OCI-LY3 (cell line): ENCODE results near the gene RNU1-2.
"Not testable (repeated sequence)": the region's sequence is repeated elsewhere in the genome, so short reads cannot be mapped to it uniquely, and the experiment has no call there.

ENCODE experiments used
- H2AFZ ChIP-seq: fragments of 200-600, 300-600 bp; shearing (Covaris generic); 2 replicates; pipeline ENCODE4 v1.6.0; 2014; ENCODE audit warnings: antibody characterized with exemption, low read depth, low read length
- H3K27ac ChIP-seq: fragments of 200-600, 300-600 bp; sonication (generic); 2 replicates; pipeline ENCODE4 v1.5.1; 2014; ENCODE audit warnings: mild to moderate bottlenecking, low read length, moderate library complexity, mixed read lengths
- H3K27me3 ChIP-seq: fragments of 200-600, 300-600 bp; sonication (generic); 2 replicates; pipeline ENCODE4 v1.6.1; 2014; ENCODE audit warnings: low read depth, low read length, mixed read lengths
- H3K36me3 ChIP-seq: fragments of 200-600, 300-600 bp; sonication (generic); replicated peaks from 2 replicates; pipeline ENCODE3; 2014; ENCODE audit warnings: low read depth, low read length, mixed read lengths
- H3K4me1 ChIP-seq: fragments of 300-600, 200-600 bp; sonication (generic); 2 replicates; pipeline ENCODE4 v1.6.1; 2014; ENCODE audit warnings: low read length, mixed read lengths
- H3K4me2 ChIP-seq: fragments of 200-600, 300-600 bp; sonication (generic); 2 replicates; pipeline ENCODE4 v1.6.1; 2014; ENCODE audit warnings: low read length, mixed read lengths
- H3K4me3 ChIP-seq: fragments of 300-600, 200-600 bp; sonication (generic); 2 replicates; pipeline ENCODE4 v1.5.1; 2014; ENCODE audit warnings: antibody characterized with exemption, mild to moderate bottlenecking, low read length, moderate library complexity
- H3K79me2 ChIP-seq: fragments of 300-600, 200-600 bp; shearing (Covaris generic); 2 replicates; pipeline ENCODE4 v1.6.1; 2014; ENCODE audit warnings: mild to moderate bottlenecking, low read length, mixed read lengths
- H3K9ac ChIP-seq: fragments of 300-600, 200-600 bp; shearing (Covaris generic); 2 replicates; pipeline ENCODE4 v1.6.0; 2014; ENCODE audit warnings: mild to moderate bottlenecking, low read length, moderate library complexity
- H3K9me3 ChIP-seq: fragments of 200-600, 300-600 bp; shearing (Covaris generic); 2 replicates; pipeline ENCODE4 v1.6.1; 2014; ENCODE audit warnings: low read length, mixed read lengths; ENCODE audit not compliant: insufficient read depth
- H4K20me1 ChIP-seq: fragments of 200-600, 300-600 bp; sonication (generic); 2 replicates; pipeline ENCODE4 v1.6.1; 2016; ENCODE audit warnings: low read length, mixed read lengths; ENCODE audit not compliant: insufficient read depth

The RNU1-2 gene

DNA sequence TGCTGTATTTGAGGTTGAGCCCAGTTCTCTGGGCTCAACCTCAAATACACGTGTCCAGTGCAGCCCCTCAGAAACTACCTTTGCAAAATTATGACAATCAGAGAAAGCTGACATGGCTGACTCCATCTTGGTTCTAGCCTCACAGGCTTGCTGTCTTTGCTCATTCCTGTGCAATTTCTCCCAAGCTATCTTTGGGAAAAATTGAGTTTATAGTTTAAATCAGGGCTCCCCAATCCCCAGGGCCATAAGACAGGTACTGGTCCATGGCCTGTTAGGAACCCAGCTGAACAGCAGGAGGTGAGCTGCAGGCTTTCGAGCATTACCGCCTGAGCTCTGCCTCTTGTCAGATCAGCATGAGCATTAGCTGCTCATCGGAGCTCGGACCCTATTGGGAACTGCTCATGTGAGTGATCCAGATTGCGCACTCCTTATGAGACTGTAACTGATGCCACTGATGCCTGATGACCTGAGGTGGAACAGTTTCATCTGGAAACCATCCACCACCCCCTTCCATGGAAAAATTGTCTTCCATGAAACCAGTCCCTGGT is 2.7 kb upstream of the RNU1-2 start:
- not testable (repeated sequence) for H3K4me1 ChIP-seq, H3K27me3 ChIP-seq, H4K20me1 ChIP-seq, H3K9ac ChIP-seq, H3K4me3 ChIP-seq, H3K36me3 ChIP-seq, H2AFZ ChIP-seq, H3K27ac ChIP-seq, H3K4me2 ChIP-seq, H3K9me3 ChIP-seq, H3K79me2 ChIP-seq

DNA sequence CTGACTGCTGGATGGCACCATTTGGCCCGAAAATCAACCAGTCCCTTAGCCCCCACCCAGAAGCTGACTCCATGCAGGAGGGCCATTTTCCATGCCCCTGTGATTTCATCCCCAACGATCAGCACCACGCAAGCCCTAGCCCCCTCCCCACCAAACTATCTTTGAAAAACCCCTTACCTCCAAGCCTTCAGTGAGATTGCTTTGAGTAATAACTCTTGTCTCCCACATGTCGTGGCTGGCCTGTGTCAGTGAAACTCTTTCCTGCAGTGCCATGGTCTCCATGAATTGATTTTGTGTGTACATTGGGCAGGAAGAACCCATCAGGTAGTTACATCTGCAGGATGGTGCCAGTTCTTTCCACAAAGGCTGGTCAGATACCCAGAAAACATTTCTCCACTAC is 2.0 kb upstream of the RNU1-2 start:
- H3K27ac ChIP-seq, H3K4me3 ChIP-seq, H3K27me3 ChIP-seq, H3K9ac ChIP-seq, H4K20me1 ChIP-seq, H2AFZ ChIP-seq, H3K79me2 ChIP-seq, H3K4me1 ChIP-seq, H3K9me3 ChIP-seq, H3K36me3 ChIP-seq, H3K4me2 ChIP-seq: not testable (repeated sequence)

DNA sequence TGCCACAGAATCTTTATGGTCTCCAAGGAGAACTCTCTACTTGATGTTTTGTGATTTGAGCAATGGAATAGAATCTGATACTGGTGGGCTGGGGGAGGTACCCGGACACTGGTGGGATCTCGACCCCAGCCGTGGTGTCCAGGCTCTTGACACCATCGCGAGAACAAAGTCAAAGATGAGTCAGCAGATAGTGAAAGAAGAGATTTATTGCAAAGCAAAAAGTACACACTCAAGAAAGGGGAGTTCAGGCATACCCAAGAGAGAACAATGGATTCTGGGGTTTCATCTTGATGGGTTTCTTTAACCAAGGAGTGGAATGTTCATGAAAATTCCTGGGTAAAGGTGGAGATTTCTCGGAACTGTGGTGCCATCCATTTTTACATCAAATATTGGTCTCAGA is 1.4 kb upstream of the RNU1-2 start:
- not testable (repeated sequence) for H2AFZ ChIP-seq, H3K9ac ChIP-seq, H3K79me2 ChIP-seq, H3K27me3 ChIP-seq, H3K4me2 ChIP-seq, H3K36me3 ChIP-seq, H3K4me1 ChIP-seq, H3K27ac ChIP-seq, H3K9me3 ChIP-seq, H3K4me3 ChIP-seq, H4K20me1 ChIP-seq

DNA sequence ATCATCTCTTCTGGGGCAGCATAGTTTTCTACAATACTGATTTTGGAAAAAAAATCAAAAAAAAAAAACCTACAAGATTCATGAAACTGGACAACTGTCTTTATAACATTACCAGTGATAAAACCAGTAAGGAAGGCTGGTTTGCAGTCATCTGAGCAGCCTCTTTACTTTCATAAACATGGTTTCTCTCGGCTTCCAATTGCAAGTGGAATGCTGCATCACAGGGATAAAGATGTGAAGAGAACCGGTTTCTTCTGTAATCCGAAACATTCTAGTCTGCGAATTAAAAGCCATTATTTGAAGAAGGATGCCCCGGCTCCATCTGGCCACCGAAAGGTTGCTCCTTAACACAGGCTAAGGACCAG is 565 bp upstream of the RNU1-2 start:
- H3K79me2 ChIP-seq, H3K27ac ChIP-seq, H4K20me1 ChIP-seq, H3K4me1 ChIP-seq, H2AFZ ChIP-seq, H3K9me3 ChIP-seq, H3K36me3 ChIP-seq, H3K27me3 ChIP-seq: not testable (repeated sequence)
- H3K4me3 ChIP-seq = peak overlapping the region; percentile 78
- H3K4me2 ChIP-seq = peak overlapping the region; percentile 67
- peak overlapping the region; percentile 63 for H3K9ac ChIP-seq

DNA sequence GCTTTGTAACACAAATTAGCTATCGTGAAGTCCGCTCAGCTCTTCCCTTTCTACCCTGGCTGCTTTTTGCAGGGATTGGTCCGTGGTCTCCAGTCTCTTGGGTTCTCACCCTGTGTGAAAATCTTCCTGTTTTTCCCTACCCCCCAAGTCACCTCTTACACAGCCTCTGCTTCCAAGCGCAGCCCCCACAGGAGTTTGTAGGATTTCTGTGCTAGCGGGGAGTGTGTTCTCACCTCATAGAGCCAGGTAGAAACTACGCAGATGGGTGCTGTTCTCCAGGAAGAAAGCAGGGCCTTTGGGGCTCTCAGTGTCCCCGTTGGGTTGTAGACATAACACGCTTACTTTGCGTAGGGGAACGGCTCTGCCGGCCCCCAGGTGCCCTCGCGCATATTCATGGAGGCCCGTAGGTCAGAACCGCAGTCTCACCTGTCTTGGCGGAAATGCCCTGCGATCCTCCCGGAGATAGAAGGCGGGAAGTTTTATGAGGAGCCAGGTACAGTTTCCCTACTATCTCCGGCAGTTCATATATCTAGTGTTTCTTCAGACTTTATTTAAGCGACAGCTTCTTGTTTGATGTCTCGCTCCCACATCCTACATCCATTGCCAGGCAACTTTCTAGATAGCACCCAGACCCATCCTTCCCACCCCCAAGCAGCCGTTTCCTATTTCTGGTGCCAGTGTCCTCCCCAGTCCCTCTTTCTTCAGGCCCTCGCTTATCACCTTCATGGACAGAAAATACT is 706 bp downstream of the RNU1-2 start:
- H3K4me2 ChIP-seq = peak overlapping the region; percentile 80
- H4K20me1 ChIP-seq, H3K27me3 ChIP-seq, H3K36me3 ChIP-seq, H3K9me3 ChIP-seq, H2AFZ ChIP-seq, H3K79me2 ChIP-seq: not testable (repeated sequence)
- peak overlapping the region; percentile 61 for H3K27ac ChIP-seq
- H3K9ac ChIP-seq = peak overlapping the region; percentile 27; the same call in 1 of the 2 replicates
- peaks cover 12% of the 10 kb centered on the region for H3K4me1 ChIP-seq
- peak overlapping the region; percentile 73 for H3K4me3 ChIP-seq

DNA sequence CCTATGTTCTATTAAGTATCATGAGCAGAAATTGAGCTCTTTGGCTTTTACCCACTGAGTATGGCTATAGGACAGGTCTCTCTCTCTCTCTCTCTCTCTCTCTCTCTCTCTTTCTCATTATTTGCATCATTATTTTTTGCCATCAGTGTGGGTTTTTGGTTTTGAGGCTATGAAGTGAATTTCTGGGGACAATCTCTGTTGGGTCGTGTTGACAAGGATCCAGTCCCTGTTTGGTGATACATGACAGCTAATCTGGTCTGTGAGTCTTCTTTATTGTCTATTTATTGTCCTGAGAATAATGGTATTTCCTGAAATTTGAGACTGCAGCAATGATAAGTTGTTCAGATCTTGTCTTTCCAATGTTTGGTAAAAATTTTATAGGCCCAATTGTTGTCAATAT is 1.9 kb downstream of the RNU1-2 start:
- not testable (repeated sequence) for H3K27ac ChIP-seq, H3K27me3 ChIP-seq, H3K9ac ChIP-seq, H3K4me2 ChIP-seq, H3K4me3 ChIP-seq, H3K36me3 ChIP-seq, H2AFZ ChIP-seq, H4K20me1 ChIP-seq, H3K79me2 ChIP-seq, H3K9me3 ChIP-seq
- H3K4me1 ChIP-seq = peaks cover 15% of the 10 kb centered on the region

DNA sequence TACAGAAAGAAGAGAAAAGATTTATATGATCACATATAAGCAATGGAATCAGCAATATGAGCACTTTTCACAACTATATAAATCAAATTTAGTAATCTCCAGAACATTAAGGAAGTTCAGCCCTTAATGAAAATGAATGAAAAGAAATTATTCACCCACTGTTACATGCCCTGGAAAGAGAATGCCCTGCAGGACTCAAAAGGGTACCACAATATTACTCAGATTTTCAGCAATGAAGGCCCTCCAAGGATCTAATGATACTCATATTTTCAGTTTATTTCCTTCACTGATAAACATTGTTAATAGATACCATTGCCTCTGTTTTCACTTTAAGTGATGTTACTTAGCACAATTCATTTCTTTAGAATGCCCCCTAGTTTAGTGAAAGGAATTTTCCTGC is 2.5 kb downstream of the RNU1-2 start:
- not testable (repeated sequence) for H2AFZ ChIP-seq, H3K27me3 ChIP-seq, H3K9ac ChIP-seq, H3K4me2 ChIP-seq, H3K9me3 ChIP-seq, H4K20me1 ChIP-seq, H3K79me2 ChIP-seq, H3K4me3 ChIP-seq, H3K27ac ChIP-seq, H3K36me3 ChIP-seq
- peaks cover 16% of the 10 kb centered on the region for H3K4me1 ChIP-seq

DNA sequence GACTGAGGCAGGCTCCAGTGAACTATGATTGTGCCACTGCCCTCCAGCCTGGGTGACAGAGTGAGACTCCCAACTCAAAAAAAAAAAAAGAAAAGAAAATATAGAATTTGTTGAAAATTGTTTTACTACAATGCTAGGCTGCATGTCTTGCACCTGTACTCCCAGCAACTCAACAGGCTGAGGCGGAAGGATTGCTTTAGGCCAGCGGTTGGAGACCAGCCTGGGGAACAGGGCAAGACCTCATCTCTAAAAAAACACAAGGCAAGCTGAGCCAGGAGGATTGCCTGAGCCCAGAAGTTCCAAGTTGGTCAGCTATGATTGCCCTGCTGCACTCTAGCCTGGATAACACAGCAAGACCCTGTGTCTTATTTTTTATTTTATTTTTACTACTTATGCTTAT is 3.2 kb downstream of the RNU1-2 start:
- H3K27me3 ChIP-seq, H2AFZ ChIP-seq, H3K4me2 ChIP-seq, H3K9me3 ChIP-seq, H4K20me1 ChIP-seq, H3K27ac ChIP-seq, H3K36me3 ChIP-seq, H3K4me3 ChIP-seq, H3K79me2 ChIP-seq, H3K9ac ChIP-seq: not testable (repeated sequence)
- H3K4me1 ChIP-seq = peaks cover 19% of the 10 kb centered on the region
